CD8-positive, alpha-beta memory T cell (primary cell): ENCODE results near the gene AHRR. TPM values are rescaled to one million over a fixed set of nuclear protein-coding genes. Genes with fewer than 3 reads are reported as not detected.
A peak's percentile ranks its signal among the peaks of the same experiment; 100 is the strongest.
"Not testable (repeated sequence)": the region's sequence is repeated elsewhere in the genome, so short reads cannot be mapped to it uniquely, and the experiment has no call there.

ENCODE experiments used
- CTCF ChIA-PET: fragments of 350-600 bp; sonication (Branson Sonifier 250); formaldehyde crosslinking; loops from one replicate; lab custom pipeline; 2021; ENCODE audit warnings: antibody characterized with exemption; lab: Charles Lee
- POLR2A ChIA-PET: fragments of 350-600 bp; sonication (Branson Sonifier 250); formaldehyde crosslinking; loops from one replicate; lab custom pipeline; 2021; ENCODE audit warnings: antibody characterized with exemption; lab: Charles Lee
- DNase-seq, 5 donors: peaks; one replicate each; pipeline versions ENCODE4 v3.0.0 to v3.0.0-alpha.2; 2020 to 2022; ENCODE audit warnings: mixed read lengths in 1 of 5
- H3K27ac ChIP-seq: one replicate; pipeline ENCODE4 v1.7.0; 2013; ENCODE audit warnings: low read depth, mild to moderate bottlenecking, low read length, moderate library complexity
- H3K27me3 ChIP-seq: 2 replicates; pipeline ENCODE4 v1.7.0; 2013; ENCODE audit warnings: low read length, mild to moderate bottlenecking; ENCODE audit not compliant: insufficient read depth, poor library complexity, severe bottlenecking
- H3K36me3 ChIP-seq: 2 replicates; pipeline ENCODE4 v1.7.0; 2013; ENCODE audit warnings: mild to moderate bottlenecking, low read length, moderate library complexity; ENCODE audit not compliant: insufficient read depth
- H3K4me1 ChIP-seq: 2 replicates; pipeline ENCODE4 v1.7.0; 2013; ENCODE audit warnings: mild to moderate bottlenecking, low read length, moderate library complexity; ENCODE audit not compliant: insufficient read depth
- H3K4me3 ChIP-seq: 2 replicates; pipeline ENCODE4 v1.7.0; 2013; ENCODE audit warnings: mild to moderate bottlenecking, low read length
- H3K9me3 ChIP-seq: 2 replicates; pipeline ENCODE4 v1.7.0; 2013; ENCODE audit warnings: mild to moderate bottlenecking, low read length
- H3K27ac Mint-ChIP-seq, 8 donors: one replicate each; pipeline ENCODE4 v1.8.0; 2020 to 2021; ENCODE audit warnings: mixed read lengths in 8 of 8, mild to moderate bottlenecking in 6 of 8, inconsistent platforms in 3 of 8, moderate library complexity in 3 of 8
- H3K27me3 Mint-ChIP-seq, 2 donors: one replicate each; pipeline ENCODE4 v1.8.0; 2020 to 2021; ENCODE audit warnings: mixed read lengths in 2 of 2, mild to moderate bottlenecking in 1 of 2, moderate library complexity in 1 of 2
- H3K36me3 Mint-ChIP-seq, 3 donors: one replicate each; pipeline ENCODE4 v1.8.0; 2020 to 2021; ENCODE audit warnings: mixed read lengths in 3 of 3, inconsistent platforms in 1 of 3, mild to moderate bottlenecking in 1 of 3
- H3K4me1 Mint-ChIP-seq, 3 donors: one replicate each; pipeline ENCODE4 v1.8.0; 2020 to 2021; ENCODE audit warnings: mixed read lengths in 3 of 3, inconsistent platforms in 1 of 3, mild to moderate bottlenecking in 1 of 3
- H3K4me3 Mint-ChIP-seq, 7 donors: one replicate each; pipeline ENCODE4 v1.8.0; 2020 to 2021; ENCODE audit warnings: mixed read lengths in 7 of 7, mild to moderate bottlenecking in 6 of 7, moderate library complexity in 4 of 7, inconsistent platforms in 2 of 7
- H3K9me3 Mint-ChIP-seq, 5 donors: one replicate each; pipeline ENCODE4 v1.8.0; 2020 to 2022; ENCODE audit warnings: mixed read lengths in 5 of 5, mild to moderate bottlenecking in 3 of 5, moderate library complexity in 2 of 5, inconsistent platforms in 1 of 5
- polyA plus RNA-seq: library from polyadenylated mRNA; unstranded; fragments of 300-500 nt; fragmentation: Illumina TruSeq; gene quantifications from one replicate; pipeline ENCODE4 v1.2.3, GENCODE V29; 2021
- total RNA-seq, 2 experiments: library from RNA; stranded (reverse); gene quantifications; one replicate each; pipeline ENCODE4 v1.2.3, GENCODE V29; 2021

The AHRR gene
- total and polyA plus RNA-seq, 3 experiments from 2014 or later = 31.7 to 38.2 TPM; not detected in 1

DNA sequence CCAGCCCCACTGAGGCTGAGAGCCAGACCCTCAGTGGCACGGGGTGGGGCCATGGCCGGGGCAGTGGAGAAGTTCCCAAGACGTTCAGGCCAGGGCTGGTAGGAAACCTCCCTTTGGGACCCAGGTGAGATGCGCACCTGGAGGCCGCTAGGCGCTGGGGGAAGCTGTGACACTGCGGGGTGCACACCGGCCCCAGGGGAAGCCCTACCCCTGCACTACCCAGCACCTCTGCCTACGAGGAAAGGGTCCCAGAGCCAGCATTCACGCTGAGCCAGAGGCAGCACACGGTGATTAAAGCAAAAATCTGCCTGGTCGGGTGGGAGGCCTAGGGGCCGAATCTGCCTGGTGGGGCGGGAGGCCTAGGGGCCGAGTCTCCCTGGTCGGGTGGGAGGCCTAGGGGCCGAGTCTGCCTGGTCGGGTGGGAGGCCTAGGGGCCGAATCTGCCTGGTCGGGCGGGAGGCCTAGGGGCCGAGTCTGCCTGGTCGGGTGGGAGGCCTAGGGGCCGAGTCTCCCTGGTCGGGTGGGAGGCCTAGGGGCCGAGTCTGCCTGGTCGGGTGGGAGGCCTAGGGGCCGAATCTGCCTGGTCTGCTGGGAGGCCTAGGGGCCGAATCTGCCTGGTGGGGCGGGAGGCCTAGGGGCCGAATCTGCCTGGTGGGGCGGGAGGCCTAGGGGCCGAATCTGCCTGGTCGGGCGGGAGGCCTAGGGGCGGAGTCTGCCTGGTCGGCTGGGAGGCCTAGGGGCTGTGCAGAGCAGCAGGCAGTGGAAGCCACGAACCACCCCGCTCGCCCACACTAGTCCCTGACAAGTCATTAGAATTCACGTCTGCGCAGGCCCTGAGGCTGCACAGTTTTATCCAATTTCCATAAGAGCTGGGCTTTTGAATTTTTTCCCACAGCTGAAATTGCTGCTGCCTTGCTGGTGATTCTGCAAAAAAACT, 93.7 kb downstream of the AHRR start:
- CTCF ChIA-PET = not testable (repeated sequence)
- peak overlapping the region in 1 of 7 donors; percentile 46 for H3K4me3 Mint-ChIP-seq

DNA sequence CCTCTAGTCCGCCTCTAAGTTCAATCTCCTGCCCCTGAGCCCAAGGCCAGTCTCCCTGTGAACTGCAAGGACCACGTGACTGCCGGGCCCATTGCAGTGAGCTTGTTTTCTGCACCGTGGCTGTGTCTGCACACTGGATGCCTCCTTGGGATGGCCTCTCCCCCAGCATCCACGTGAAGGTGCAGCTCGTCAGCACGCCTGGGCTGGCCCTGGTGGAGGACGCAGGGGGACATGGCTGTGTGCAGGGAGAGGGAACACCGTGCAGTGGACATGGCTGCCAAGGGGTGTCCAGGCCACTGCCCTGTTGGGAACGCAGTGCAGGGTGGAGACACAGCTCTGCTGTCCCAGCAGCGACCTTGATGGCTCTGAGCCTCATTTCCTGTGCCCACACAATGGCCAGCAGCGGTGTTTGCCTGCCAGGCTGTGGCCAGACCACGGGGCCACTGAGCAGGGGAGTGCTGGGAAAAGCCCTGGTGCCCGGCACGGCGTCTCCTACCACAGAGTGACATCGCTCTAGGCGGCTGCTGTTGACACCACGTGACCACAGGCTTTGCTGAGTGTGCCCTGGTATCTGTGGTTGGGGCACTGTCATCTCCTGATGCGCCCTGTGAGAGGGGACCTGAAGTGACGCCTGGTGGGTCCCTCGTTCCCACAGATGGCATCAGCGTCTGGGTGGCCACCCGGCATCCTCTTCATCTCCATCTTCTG, 94.6 kb downstream of the AHRR start:
- no peaks in the 10 kb centered on the region for H3K4me1 Mint-ChIP-seq
- no peaks in the 10 kb centered on the region for H3K36me3 Mint-ChIP-seq
- H3K4me3 ChIP-seq = no peak overlapping the region
- H3K27me3 ChIP-seq = no peaks in the 10 kb centered on the region
- CTCF ChIA-PET = no interaction called here
- peak overlapping the region in 2 of 8 donors; percentile 58 for H3K27ac Mint-ChIP-seq
- POLR2A ChIA-PET = no interaction called here
- no peaks in the 10 kb centered on the region for H3K36me3 ChIP-seq
- H3K4me3 Mint-ChIP-seq = peak overlapping the region in 1 of 7 donors; percentile 46
- DNase-seq = no peak
- H3K27me3 Mint-ChIP-seq = peaks cover 0 to 6% of the 10 kb centered on the region in 2 donors
- no peaks in the 10 kb centered on the region for H3K9me3 Mint-ChIP-seq
- H3K27ac ChIP-seq = peak overlapping the region; percentile 69
- H3K9me3 ChIP-seq = no peaks in the 10 kb centered on the region
- H3K4me1 ChIP-seq = no peaks in the 10 kb centered on the region

More for the DNA sequence above, 93.7 kb downstream of the AHRR start:
- H3K36me3 ChIP-seq, POLR2A ChIA-PET, H3K4me3 ChIP-seq, H3K27me3 ChIP-seq, H3K9me3 Mint-ChIP-seq, H3K36me3 Mint-ChIP-seq, DNase-seq, H3K4me1 ChIP-seq, H3K9me3 ChIP-seq, H3K4me1 Mint-ChIP-seq: not testable (repeated sequence)
- Mint-ChIP-seq H3K27me3 (peaks cover 0 to 12% of the 10 kb centered on the region in 2 donors), H3K27ac (peak overlapping the region in 2 of 8 donors; percentile 58)
- peak overlapping the region; percentile 69 for H3K27ac ChIP-seq

- Mint-ChIP-seq H3K4me1 (no peaks in the 10 kb centered on the region), H3K27ac (no peak overlapping the region), H3K36me3 (no peaks in the 10 kb centered on the region), H3K9me3 (no peaks in the 10 kb centered on the region), H3K27me3 (peaks cover 0 to 3% of the 10 kb centered on the region in 2 donors), H3K4me3 (no peak overlapping the region)
- DNase-seq = no peak
- CTCF ChIA-PET = no interaction called here
- Histone ChIP-seq H3K4me1 (no peaks in the 10 kb centered on the region), H3K27me3 (no peaks in the 10 kb centered on the region), H3K36me3 (no peaks in the 10 kb centered on the region), H3K9me3 (no peaks in the 10 kb centered on the region), H3K27ac (no peak overlapping the region), H3K4me3 (no peak overlapping the region)
- POLR2A ChIA-PET = no interaction called here
These were observed 95.1 kb downstream of the AHRR start for GRCh38 chr5:416636-416960.

DNA sequence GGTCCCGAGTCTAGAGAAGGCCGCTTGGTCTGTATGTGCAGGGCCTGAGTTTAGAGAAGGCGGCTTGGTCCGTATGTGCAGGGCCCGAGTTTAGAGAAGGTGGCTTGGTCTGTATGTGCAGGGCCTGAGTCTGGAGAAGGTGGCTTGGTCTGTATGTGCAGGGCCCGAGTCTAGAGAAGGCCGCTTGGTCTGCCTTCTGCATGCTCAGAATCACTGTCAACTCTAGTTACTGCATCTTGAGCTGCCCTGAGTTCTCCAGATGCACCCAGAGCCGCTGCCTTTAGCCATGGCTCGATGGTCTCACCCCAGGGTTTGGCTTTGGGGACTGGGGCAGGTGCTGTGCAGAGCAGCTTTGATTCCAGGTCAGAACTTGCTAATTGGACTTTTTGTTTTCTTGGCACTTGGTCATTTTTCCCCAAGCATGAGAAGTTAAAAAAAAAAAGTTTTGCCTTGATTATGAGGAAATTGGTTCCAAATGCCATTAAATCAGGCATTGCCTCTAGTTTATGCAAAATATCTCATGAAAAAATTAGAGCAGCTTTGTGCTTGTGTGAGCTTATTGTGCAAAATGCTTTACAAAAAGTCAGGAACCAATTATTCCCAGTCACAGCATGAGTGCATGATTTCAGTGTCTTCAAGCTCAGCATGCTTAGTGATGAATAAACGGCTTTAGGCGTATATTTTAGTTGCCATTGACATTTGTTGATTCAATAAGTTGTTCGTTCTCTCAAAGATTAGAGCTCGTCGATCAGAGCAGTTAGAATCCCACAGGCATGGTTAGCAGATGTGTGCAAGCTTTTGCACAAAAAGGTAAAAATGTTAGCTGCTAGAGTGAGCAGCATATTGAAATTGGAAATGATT, 96.0 kb downstream of the AHRR start:
- Histone ChIP-seq H3K27me3 (no peaks in the 10 kb centered on the region), H3K4me1 (no peaks in the 10 kb centered on the region), H3K36me3 (no peaks in the 10 kb centered on the region), H3K4me3 (no peak overlapping the region), H3K27ac (no peak overlapping the region), H3K9me3 (no peaks in the 10 kb centered on the region)
- ChIA-PET CTCF (interaction anchor here (1.1 to 1.4 kb wide), 2 partner anchors 11 to 13 kb away, joined by 3 to 4 read pairs; no protein-coding TSS in a partner anchor), POLR2A (no interaction called here)
- Mint-ChIP-seq H3K4me3 (no peak overlapping the region), H3K4me1 (no peaks in the 10 kb centered on the region), H3K36me3 (no peaks in the 10 kb centered on the region), H3K27ac (peak overlapping the region in 2 of 8 donors; percentile 47 to 69), H3K9me3 (no peaks in the 10 kb centered on the region), H3K27me3 (peaks cover 0 to 3% of the 10 kb centered on the region in 2 donors)
- no peak for DNase-seq

DNA sequence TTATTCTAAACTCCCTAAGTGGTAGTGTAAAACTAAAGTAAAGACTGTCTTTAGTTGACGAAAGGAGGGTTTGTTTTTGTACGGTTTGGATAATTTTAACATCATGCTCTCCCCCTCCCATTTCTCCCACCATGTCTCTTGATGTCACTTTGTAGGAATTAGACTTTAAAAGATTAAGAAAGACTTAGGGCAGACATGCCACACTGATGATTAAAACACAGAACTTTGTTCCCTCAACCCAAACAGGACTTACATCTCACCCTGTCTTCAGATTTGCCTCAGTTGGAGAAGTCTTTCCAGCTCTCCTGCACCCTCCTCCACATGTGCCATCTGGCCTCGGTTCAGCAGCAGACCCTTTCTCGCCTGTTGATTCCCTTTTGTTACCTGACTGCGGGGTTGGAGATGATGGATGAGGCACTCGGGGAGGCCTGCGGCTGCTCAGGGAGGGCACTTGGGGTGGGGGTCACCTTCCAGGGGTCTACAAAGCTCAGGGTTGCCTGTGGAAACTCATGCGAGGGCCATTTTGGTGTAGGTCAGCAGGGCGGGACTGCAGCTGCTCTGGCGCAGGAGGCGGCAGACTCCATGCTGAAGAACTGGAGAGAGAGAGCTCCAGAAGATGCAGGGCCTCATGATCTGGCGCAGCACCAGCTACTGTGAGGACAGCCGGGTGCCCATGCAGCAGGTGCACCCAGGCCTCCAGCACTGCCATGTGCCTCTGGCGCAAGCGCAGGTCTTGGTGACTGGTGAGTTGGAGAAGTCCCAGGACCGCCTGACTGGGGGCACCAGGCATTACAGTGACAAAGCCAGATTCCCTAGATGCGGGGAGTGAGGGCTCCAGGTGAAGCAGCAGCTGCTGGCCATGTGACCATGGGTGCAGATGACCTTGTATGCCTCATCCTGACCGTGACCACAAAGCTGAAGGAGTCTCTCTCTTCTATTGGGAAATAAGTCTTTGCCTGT, 96.9 kb downstream of the AHRR start:
- H3K4me1 Mint-ChIP-seq = no peaks in the 10 kb centered on the region
- no peak for DNase-seq
- Histone ChIP-seq H3K27ac (no peak overlapping the region), H3K4me3 (no peak overlapping the region), H3K36me3 (no peaks in the 10 kb centered on the region), H3K4me1 (no peaks in the 10 kb centered on the region), H3K27me3 (no peaks in the 10 kb centered on the region), H3K9me3 (no peaks in the 10 kb centered on the region)
- no peak overlapping the region for H3K4me3 Mint-ChIP-seq
- no peak overlapping the region for H3K27ac Mint-ChIP-seq
- no peaks in the 10 kb centered on the region for H3K36me3 Mint-ChIP-seq
- no peaks in the 10 kb centered on the region for H3K27me3 Mint-ChIP-seq
- no peaks in the 10 kb centered on the region for H3K9me3 Mint-ChIP-seq
- ChIA-PET CTCF (interaction anchor here (1.1 to 1.4 kb wide), 2 partner anchors 11 to 12 kb away, joined by 3 to 4 read pairs; no protein-coding TSS in a partner anchor), POLR2A (no interaction called here)

- no peak overlapping the region for H3K27ac Mint-ChIP-seq
- no peaks in the 10 kb centered on the region for H3K36me3 Mint-ChIP-seq
- Histone ChIP-seq H3K27me3 (no peaks in the 10 kb centered on the region), H3K4me3 (no peak overlapping the region), H3K36me3 (no peaks in the 10 kb centered on the region), H3K9me3 (no peaks in the 10 kb centered on the region), H3K27ac (no peak overlapping the region), H3K4me1 (no peaks in the 10 kb centered on the region)
- H3K4me1 Mint-ChIP-seq = no peaks in the 10 kb centered on the region
- no peak for DNase-seq
- no peaks in the 10 kb centered on the region for H3K9me3 Mint-ChIP-seq
- ChIA-PET POLR2A (no interaction called here), CTCF (no interaction called here)
- H3K4me3 Mint-ChIP-seq = no peak overlapping the region
- H3K27me3 Mint-ChIP-seq = no peaks in the 10 kb centered on the region
These were observed 98.5 kb downstream of the AHRR start for GRCh38 chr5:419970-420369.

DNA sequence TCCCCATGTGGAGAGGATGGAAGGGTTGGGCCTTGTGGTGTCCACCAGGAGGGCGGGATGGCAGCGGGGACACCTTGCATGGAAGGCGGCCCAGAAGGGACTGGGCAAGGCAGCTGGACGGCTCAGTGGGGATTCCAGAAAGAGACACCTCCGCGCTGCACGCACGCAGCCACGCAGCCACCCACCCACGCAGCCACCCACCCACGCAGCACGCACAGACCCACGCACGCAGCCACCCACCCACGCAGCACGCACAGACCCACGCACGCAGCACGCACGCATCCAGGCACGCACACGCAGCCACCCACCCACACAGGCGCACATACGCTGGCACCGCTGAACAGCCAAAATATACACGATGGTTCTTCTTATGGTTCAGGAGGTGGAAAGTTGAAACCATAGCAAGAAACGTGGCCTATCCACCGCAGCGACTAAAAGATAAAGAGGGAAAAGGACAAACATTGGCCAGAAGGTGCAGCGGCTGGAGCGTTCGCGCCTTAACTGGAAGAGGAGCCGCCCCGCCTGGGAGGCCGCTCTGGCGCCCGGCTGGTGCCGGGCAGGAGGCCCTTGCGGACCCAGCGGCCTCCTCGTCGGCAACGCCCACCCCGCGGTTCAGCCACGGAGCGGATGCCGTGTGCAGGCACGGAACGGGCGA, 99.2 kb downstream of the AHRR start:
- no peaks in the 10 kb centered on the region for H3K9me3 ChIP-seq
- no peaks in the 10 kb centered on the region for H3K4me1 ChIP-seq
- Mint-ChIP-seq H3K36me3 (no peaks in the 10 kb centered on the region), H3K27me3 (peaks cover 2 to 4% of the 10 kb centered on the region in 2 donors), H3K4me1 (no peaks in the 10 kb centered on the region), H3K27ac (peak overlapping the region in 1 of 8 donors; percentile 81), H3K4me3 (no peak overlapping the region), H3K9me3 (no peaks in the 10 kb centered on the region)
- H3K4me3 ChIP-seq = no peak overlapping the region
- no peak for DNase-seq
- H3K27me3 ChIP-seq = no peaks in the 10 kb centered on the region
- no peaks in the 10 kb centered on the region for H3K36me3 ChIP-seq
- no peak overlapping the region for H3K27ac ChIP-seq
- POLR2A ChIA-PET = no interaction called here
- CTCF ChIA-PET = no interaction called here
